Measurements from ENCODE around the gene SIK3.

SIK3 gene

DNA sequence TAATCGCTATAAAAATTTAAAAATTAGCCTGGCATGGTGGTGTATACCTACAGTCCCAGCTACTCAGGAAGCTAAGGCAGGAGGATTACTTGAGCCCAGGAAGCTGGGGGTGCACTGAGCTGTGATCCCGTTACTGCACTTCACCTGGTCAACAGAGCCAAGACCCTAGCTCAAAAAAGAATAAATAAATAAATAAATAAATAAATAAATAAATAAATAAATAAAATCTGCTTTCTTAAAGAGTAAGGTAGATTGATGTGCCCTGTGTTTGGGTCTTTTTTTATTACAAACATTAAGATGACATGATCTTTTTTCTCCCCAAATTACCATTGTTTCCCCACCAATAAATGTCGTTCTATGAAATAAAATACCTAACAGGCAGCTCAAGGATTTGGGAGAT is 146.5 kb downstream of the SIK3 start:
- no peak overlapping the region for H3K56ac ChIP-seq (ENCODE audit: low read length)
- WGBS (ENCODE audit: extremely low coverage, insufficient coverage, low lambda C conversion rate), result no CpG with 5 or more reads among the region's 3 CpGs
- no peak overlapping the region for H4K8ac ChIP-seq (ENCODE audit: low read depth, low read length)
- no peak overlapping the region for H2AK5ac ChIP-seq (ENCODE audit: low read length)
- no peak overlapping the region for H3K4ac ChIP-seq (ENCODE audit: low read depth, low read length)
- H3K36me3 ChIP-seq (ENCODE audit: control insufficient read depth, insufficient read depth, low read length), result no peaks in the 10 kb centered on the region
- H3K27me3 ChIP-seq (ENCODE audit: insufficient read depth, low read length, poor library complexity), result no peaks in the 10 kb centered on the region
- H3K18ac ChIP-seq (ENCODE audit: low read length), result no peak overlapping the region
- no peak overlapping the region for H3K9ac ChIP-seq (ENCODE audit: low read length)
- no peaks in the 10 kb centered on the region for H3K79me2 ChIP-seq (ENCODE audit: control insufficient read depth, insufficient read depth, low read length)
- H3K4me1 ChIP-seq (ENCODE audit: control insufficient read depth, low read depth, low read length), result peaks cover 4% of the 10 kb centered on the region
- H3K27ac ChIP-seq (ENCODE audit: low read depth, low read length), result no peak overlapping the region
- no peak overlapping the region for H2BK15ac ChIP-seq (replicated peaks; ENCODE audit: low read depth)
- H3K4me3 ChIP-seq (ENCODE audit: low read length), result no peak overlapping the region
- H4K5ac ChIP-seq (ENCODE audit: low read length), result no peak overlapping the region
- DNase-seq, result no peak
- H3K4me2 ChIP-seq (ENCODE audit: low read length), result no peak overlapping the region
- H2BK5ac ChIP-seq (ENCODE audit: low read length), result no peak overlapping the region
- no peak overlapping the region for H3K23ac ChIP-seq (ENCODE audit: low read length)
- H2BK120ac ChIP-seq (ENCODE audit: low read depth, low read length), result no peak overlapping the region
- H3K79me1 ChIP-seq (ENCODE audit: low read length), result no peaks in the 10 kb centered on the region

DNA sequence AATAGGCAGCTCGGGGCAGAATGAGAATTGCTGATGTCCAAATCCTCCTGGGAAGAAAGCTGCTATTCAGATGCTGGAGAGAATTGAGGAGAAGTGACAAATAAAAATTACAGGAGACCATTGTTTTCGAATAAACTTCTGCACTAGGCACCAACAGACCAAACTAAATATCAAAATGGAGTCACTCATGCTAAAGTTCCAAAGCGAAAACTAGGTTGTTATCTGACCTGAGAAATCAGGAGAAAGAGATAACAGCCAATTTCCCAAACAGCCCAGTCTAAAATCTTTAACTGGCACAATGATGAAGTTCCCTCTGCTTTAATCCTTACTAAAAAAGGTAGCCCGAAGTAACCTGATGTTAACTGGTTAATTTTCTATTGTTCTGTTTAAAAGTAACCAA is 148.0 kb downstream of the SIK3 start:
- no peak overlapping the region for H4K8ac ChIP-seq (ENCODE audit: low read depth, low read length)
- no peaks in the 10 kb centered on the region for H3K4me1 ChIP-seq (ENCODE audit: control insufficient read depth, low read depth, low read length)
- no peak overlapping the region for H3K18ac ChIP-seq (ENCODE audit: low read length)
- no CpG with 5 or more reads among the region's 4 CpGs for WGBS (ENCODE audit: extremely low coverage, insufficient coverage, low lambda C conversion rate)
- H2BK5ac ChIP-seq (ENCODE audit: low read length), result no peak overlapping the region
- H3K4me3 ChIP-seq (ENCODE audit: low read length), result no peak overlapping the region
- no peak overlapping the region for H3K23ac ChIP-seq (ENCODE audit: low read length)
- H3K27ac ChIP-seq (ENCODE audit: low read depth, low read length), result no peak overlapping the region
- H2AK5ac ChIP-seq (ENCODE audit: low read length), result no peak overlapping the region
- no peak for DNase-seq
- no peaks in the 10 kb centered on the region for H3K79me1 ChIP-seq (ENCODE audit: low read length)
- no peaks in the 10 kb centered on the region for H3K79me2 ChIP-seq (ENCODE audit: control insufficient read depth, insufficient read depth, low read length)
- H2BK120ac ChIP-seq (ENCODE audit: low read depth, low read length), result no peak overlapping the region
- H3K4ac ChIP-seq (ENCODE audit: low read depth, low read length), result no peak overlapping the region
- H3K36me3 ChIP-seq (ENCODE audit: control insufficient read depth, insufficient read depth, low read length), result no peaks in the 10 kb centered on the region
- H3K4me2 ChIP-seq (ENCODE audit: low read length), result no peak overlapping the region
- H3K9ac ChIP-seq (ENCODE audit: low read length), result no peak overlapping the region
- H3K27me3 ChIP-seq (ENCODE audit: insufficient read depth, low read length, poor library complexity), result no peaks in the 10 kb centered on the region
- no peak overlapping the region for H2BK15ac ChIP-seq (replicated peaks; ENCODE audit: low read depth)
- H4K5ac ChIP-seq (ENCODE audit: low read length), result no peak overlapping the region
- H3K56ac ChIP-seq (ENCODE audit: low read length), result no peak overlapping the region

DNA sequence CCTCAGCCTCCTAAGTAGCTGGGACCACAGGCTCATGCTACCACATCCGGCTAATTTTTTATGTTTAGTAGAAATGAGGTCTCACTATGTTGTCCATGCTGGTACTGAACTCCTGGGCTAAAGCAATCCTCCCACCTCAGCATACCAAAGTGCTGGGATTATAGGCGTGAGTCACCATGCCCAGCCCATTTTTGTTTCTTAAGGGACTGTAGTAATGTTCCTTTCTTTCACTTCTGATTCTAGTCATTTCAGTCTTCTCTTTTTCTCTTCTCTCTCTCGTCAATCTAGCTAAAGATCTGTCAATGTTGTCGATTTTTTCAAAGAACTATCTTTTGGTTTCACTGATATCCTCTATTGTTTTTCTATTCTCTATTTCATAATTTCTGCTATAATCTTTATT is 149.8 kb downstream of the SIK3 start:
- H3K4me3 ChIP-seq (ENCODE audit: low read length), result no peak overlapping the region
- no CpG with 5 or more reads among the region's 4 CpGs for WGBS (ENCODE audit: extremely low coverage, insufficient coverage, low lambda C conversion rate)
- H4K5ac ChIP-seq (ENCODE audit: low read length), result no peak overlapping the region
- H3K23ac ChIP-seq (ENCODE audit: low read length), result no peak overlapping the region
- no peak overlapping the region for H2BK15ac ChIP-seq (replicated peaks; ENCODE audit: low read depth)
- no peak overlapping the region for H2BK120ac ChIP-seq (ENCODE audit: low read depth, low read length)
- no peak overlapping the region for H4K8ac ChIP-seq (ENCODE audit: low read depth, low read length)
- no peak overlapping the region for H3K9ac ChIP-seq (ENCODE audit: low read length)
- H3K27ac ChIP-seq (ENCODE audit: low read depth, low read length), result no peak overlapping the region
- H3K79me1 ChIP-seq (ENCODE audit: low read length), result no peaks in the 10 kb centered on the region
- H3K4ac ChIP-seq (ENCODE audit: low read depth, low read length), result no peak overlapping the region
- no peaks in the 10 kb centered on the region for H3K27me3 ChIP-seq (ENCODE audit: insufficient read depth, low read length, poor library complexity)
- no peak overlapping the region for H2AK5ac ChIP-seq (ENCODE audit: low read length)
- H3K18ac ChIP-seq (ENCODE audit: low read length), result no peak overlapping the region
- no peaks in the 10 kb centered on the region for H3K4me1 ChIP-seq (ENCODE audit: control insufficient read depth, low read depth, low read length)
- no peaks in the 10 kb centered on the region for H3K36me3 ChIP-seq (ENCODE audit: control insufficient read depth, insufficient read depth, low read length)
- no peak for DNase-seq
- no peak overlapping the region for H3K4me2 ChIP-seq (ENCODE audit: low read length)
- no peak overlapping the region for H3K56ac ChIP-seq (ENCODE audit: low read length)
- H2BK5ac ChIP-seq (ENCODE audit: low read length), result no peak overlapping the region
- H3K79me2 ChIP-seq (ENCODE audit: control insufficient read depth, insufficient read depth, low read length), result no peaks in the 10 kb centered on the region

DNA sequence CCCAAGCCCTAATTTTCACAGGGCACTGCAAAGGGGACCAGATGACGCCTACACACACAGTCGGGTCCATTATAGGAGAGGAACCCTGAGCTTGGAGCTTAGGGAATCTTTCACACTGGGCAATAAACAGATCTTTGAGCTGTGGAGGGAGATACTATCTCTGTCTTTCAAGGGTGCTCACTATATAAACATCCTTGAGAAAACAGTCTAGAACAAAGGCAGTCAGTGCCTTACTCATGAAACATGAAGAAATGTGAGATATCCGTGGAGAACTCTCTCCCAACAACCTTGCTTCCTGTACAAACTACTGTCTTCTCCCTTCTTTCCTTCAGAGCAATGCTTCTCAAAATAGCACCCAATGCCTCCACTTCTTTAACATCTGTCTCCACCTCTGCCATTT is 151.8 kb downstream of the SIK3 start:
- Histone ChIP-seq H3K79me1 (ENCODE audit: low read length) (no peaks in the 10 kb centered on the region), H2BK15ac (replicated peaks; ENCODE audit: low read depth) (no peak overlapping the region), H3K18ac (ENCODE audit: low read length) (no peak overlapping the region), H3K23ac (ENCODE audit: low read length) (no peak overlapping the region), H4K8ac (ENCODE audit: low read depth, low read length) (no peak overlapping the region), H3K27ac (ENCODE audit: low read depth, low read length) (no peak overlapping the region), H3K79me2 (ENCODE audit: control insufficient read depth, insufficient read depth, low read length) (no peaks in the 10 kb centered on the region), H3K9ac (ENCODE audit: low read length) (no peak overlapping the region), H2BK120ac (ENCODE audit: low read depth, low read length) (no peak overlapping the region), H3K36me3 (ENCODE audit: control insufficient read depth, insufficient read depth, low read length) (no peaks in the 10 kb centered on the region), H3K4me1 (ENCODE audit: control insufficient read depth, low read depth, low read length) (no peaks in the 10 kb centered on the region), H2BK5ac (ENCODE audit: low read length) (no peak overlapping the region), H4K5ac (ENCODE audit: low read length) (no peak overlapping the region), H3K56ac (ENCODE audit: low read length) (no peak overlapping the region), H3K27me3 (ENCODE audit: insufficient read depth, low read length, poor library complexity) (no peaks in the 10 kb centered on the region), H3K4me2 (ENCODE audit: low read length) (no peak overlapping the region), H3K4me3 (ENCODE audit: low read length) (no peak overlapping the region), H3K4ac (ENCODE audit: low read depth, low read length) (no peak overlapping the region), H2AK5ac (ENCODE audit: low read length) (no peak overlapping the region)
- DNase-seq, result no peak
- WGBS (ENCODE audit: extremely low coverage, insufficient coverage, low lambda C conversion rate), result no CpG with 5 or more reads among the region's 3 CpGs

DNA sequence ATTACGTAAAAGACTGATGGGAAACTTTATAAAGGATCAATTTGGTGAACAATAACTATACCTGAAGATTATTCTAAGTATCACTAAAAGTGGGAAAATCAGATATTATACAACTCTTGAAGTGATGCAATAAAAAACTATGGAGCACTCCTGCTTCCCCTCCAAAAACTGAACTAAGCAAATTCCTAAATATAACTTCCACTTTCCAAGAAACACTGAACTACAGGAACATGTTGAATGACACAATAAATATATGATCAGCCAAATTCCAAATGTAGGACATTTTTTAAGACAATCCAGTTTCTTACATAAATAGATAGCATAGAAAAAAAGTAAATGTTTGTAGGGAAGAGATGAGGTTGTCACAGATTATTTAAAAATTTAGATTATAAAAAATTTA is 158.7 kb downstream of the SIK3 start:
- no peak overlapping the region for H2BK15ac ChIP-seq (replicated peaks; ENCODE audit: low read depth)
- H3K27ac ChIP-seq (ENCODE audit: low read depth, low read length), result no peak overlapping the region
- H2BK120ac ChIP-seq (ENCODE audit: low read depth, low read length), result no peak overlapping the region
- H3K27me3 ChIP-seq (ENCODE audit: insufficient read depth, low read length, poor library complexity), result no peaks in the 10 kb centered on the region
- DNase-seq, result no peak
- no peak overlapping the region for H3K4me2 ChIP-seq (ENCODE audit: low read length)
- no peaks in the 10 kb centered on the region for H3K79me1 ChIP-seq (ENCODE audit: low read length)
- H4K8ac ChIP-seq (ENCODE audit: low read depth, low read length), result no peak overlapping the region
- H2AK5ac ChIP-seq (ENCODE audit: low read length), result no peak overlapping the region
- peaks cover 2% of the 10 kb centered on the region for H3K36me3 ChIP-seq (ENCODE audit: control insufficient read depth, insufficient read depth, low read length)
- no peaks in the 10 kb centered on the region for H3K4me1 ChIP-seq (ENCODE audit: control insufficient read depth, low read depth, low read length)
- H3K18ac ChIP-seq (ENCODE audit: low read length), result no peak overlapping the region
- no peak overlapping the region for H3K23ac ChIP-seq (ENCODE audit: low read length)
- H2BK5ac ChIP-seq (ENCODE audit: low read length), result no peak overlapping the region
- WGBS (ENCODE audit: extremely low coverage, insufficient coverage, low lambda C conversion rate), result no CpG with 5 or more reads among the region's 1 CpG
- H3K4me3 ChIP-seq (ENCODE audit: low read length), result no peak overlapping the region
- no peak overlapping the region for H3K4ac ChIP-seq (ENCODE audit: low read depth, low read length)
- no peak overlapping the region for H3K56ac ChIP-seq (ENCODE audit: low read length)
- H3K9ac ChIP-seq (ENCODE audit: low read length), result no peak overlapping the region
- H3K79me2 ChIP-seq (ENCODE audit: control insufficient read depth, insufficient read depth, low read length), result no peaks in the 10 kb centered on the region
- no peak overlapping the region for H4K5ac ChIP-seq (ENCODE audit: low read length)

DNA sequence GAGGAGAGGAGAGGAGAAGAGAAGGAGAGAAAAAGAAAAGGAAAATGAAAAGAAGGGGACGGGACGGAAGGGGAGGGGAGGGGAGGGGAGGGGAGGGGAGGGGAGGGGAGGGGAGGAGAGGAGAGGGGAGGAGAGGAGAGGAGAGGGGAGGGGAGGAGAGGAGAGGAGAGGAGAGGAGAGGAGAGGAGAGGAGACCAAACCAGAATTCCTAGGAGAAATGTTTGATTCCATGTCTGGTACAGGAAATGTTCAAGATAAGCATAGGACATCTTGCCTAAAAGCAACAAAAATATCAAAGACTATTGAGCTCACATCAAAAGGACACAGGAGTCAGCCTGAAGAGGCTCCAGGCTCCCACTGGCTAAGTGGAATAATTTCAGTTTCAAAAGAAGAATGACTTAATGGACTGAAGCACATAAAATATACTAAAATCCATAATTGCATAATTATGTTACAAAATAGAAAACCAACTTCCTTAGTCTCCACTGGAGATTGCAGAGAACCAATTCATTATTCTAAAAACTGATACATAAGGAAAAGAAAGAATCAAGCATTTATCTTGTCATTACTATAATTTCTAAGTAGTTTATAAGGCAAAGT is 159.7 kb downstream of the SIK3 start:
- H4K8ac ChIP-seq (ENCODE audit: low read depth, low read length), result no peak overlapping the region
- no peak overlapping the region for H3K4ac ChIP-seq (ENCODE audit: low read depth, low read length)
- no peak overlapping the region for H4K5ac ChIP-seq (ENCODE audit: low read length)
- no peak overlapping the region for H3K9ac ChIP-seq (ENCODE audit: low read length)
- no peaks in the 10 kb centered on the region for H3K27me3 ChIP-seq (ENCODE audit: insufficient read depth, low read length, poor library complexity)
- H3K79me2 ChIP-seq (ENCODE audit: control insufficient read depth, insufficient read depth, low read length), result no peaks in the 10 kb centered on the region
- no peak overlapping the region for H3K18ac ChIP-seq (ENCODE audit: low read length)
- H2BK120ac ChIP-seq (ENCODE audit: low read depth, low read length), result no peak overlapping the region
- no peak overlapping the region for H3K56ac ChIP-seq (ENCODE audit: low read length)
- H3K36me3 ChIP-seq (ENCODE audit: control insufficient read depth, insufficient read depth, low read length), result peaks cover 2% of the 10 kb centered on the region
- no peak overlapping the region for H3K4me2 ChIP-seq (ENCODE audit: low read length)
- no peak overlapping the region for H2BK5ac ChIP-seq (ENCODE audit: low read length)
- H2AK5ac ChIP-seq (ENCODE audit: low read length), result no peak overlapping the region
- H3K4me1 ChIP-seq (ENCODE audit: control insufficient read depth, low read depth, low read length), result no peaks in the 10 kb centered on the region
- H2BK15ac ChIP-seq (replicated peaks; ENCODE audit: low read depth), result no peak overlapping the region
- no peak for DNase-seq
- no peak overlapping the region for H3K23ac ChIP-seq (ENCODE audit: low read length)
- no peak overlapping the region for H3K27ac ChIP-seq (ENCODE audit: low read depth, low read length)
- H3K79me1 ChIP-seq (ENCODE audit: low read length), result no peaks in the 10 kb centered on the region
- no CpG with 5 or more reads among the region's 2 CpGs for whole genome bisulfite sequencing (ENCODE audit: extremely low coverage, insufficient coverage, low lambda C conversion rate)
- no peak overlapping the region for H3K4me3 ChIP-seq (ENCODE audit: low read length)

Data from mesendoderm (in vitro differentiated cells).